GM12892 (cell line): ENCODE results near the gene GJA8.
"Not testable (repeated sequence)": the region's sequence is repeated elsewhere in the genome, so short reads cannot be mapped to it uniquely, and the experiment has no call there.

Source experiments
- POLR2A ChIP-seq: IDR thresholded peaks from 2 replicates; pipeline ENCODE4 v1.6.1; 2011; ENCODE audit warnings: low read depth, low read length, control low read depth
- POLR2AphosphoS5 ChIP-seq: IDR thresholded peaks from 2 replicates; pipeline ENCODE4 v1.6.1; 2011; ENCODE audit warnings: low read depth, low read length, control low read depth

DNA sequence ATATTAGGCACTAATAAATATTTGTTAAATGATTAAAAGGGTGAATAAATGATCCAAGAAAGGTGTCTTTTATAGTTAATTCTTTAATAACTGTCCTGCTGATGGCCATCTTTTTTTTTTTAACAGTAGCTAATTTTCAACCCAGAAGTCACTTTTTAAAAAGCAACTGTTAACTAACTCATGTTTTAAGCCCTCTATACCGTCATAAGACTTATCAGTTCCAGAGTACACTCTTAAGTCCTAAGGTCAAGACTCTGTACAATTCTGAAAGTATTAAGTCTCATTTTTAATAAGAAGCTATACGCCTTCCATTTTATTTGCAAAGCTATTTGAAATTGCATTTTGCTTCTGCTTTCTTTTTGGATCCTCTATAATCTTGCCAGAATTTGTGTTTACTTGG is 28.5 kb downstream of the GJA8 start:
- not testable (repeated sequence) for TF ChIP-seq POLR2A, POLR2AphosphoS5
